ENCODE measurements around the gene TEX26. TPM values are rescaled to one million over a fixed set of nuclear protein-coding genes. Genes with fewer than 3 reads are reported as not detected.

TEX26 gene
- total and polyA plus RNA-seq, 9 of the 15 experiments (the other 6 are each of a cell fraction or from before 2014, with no cell fraction given): not detected

DNA sequence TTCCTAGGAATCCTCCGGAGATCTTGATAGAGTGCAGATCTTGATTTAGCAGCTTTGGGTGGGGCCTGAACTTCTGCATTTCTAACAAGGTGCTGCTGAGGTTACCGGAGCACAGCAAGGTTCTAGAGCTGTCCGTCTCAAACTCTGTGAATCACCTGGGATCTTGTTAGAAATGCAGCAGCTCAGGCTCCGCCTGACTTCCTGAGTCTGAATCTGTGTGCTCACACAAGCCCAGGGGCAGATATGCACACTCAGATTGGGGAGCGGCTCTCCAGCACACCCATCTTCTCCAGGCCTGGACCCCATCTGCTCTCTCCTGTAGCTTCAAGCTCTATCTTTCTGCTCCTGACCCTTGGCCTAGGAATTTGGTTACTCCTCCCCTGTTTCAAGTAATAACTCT, 3.5 kb upstream of the TEX26 start (continued):
- TF ChIP-seq, protein P1, sequence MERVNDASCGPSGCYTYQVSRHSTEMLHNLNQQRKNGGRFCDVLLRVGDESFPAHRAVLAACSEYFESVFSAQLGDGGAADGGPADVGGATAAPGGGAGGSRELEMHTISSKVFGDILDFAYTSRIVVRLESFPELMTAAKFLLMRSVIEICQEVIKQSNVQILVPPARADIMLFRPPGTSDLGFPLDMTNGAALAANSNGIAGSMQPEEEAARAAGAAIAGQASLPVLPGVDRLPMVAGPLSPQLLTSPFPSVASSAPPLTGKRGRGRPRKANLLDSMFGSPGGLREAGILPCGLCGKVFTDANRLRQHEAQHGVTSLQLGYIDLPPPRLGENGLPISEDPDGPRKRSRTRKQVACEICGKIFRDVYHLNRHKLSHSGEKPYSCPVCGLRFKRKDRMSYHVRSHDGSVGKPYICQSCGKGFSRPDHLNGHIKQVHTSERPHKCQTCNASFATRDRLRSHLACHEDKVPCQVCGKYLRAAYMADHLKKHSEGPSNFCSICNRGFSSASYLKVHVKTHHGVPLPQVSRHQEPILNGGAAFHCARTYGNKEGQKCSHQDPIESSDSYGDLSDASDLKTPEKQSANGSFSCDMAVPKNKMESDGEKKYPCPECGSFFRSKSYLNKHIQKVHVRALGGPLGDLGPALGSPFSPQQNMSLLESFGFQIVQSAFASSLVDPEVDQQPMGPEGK (CRISPR knock-in tag; IDR thresholded peaks at IDR 0.05; ENCODE audit: borderline replicate concordance): no peak
- TF ChIP-seq FOXA3 (CRISPR knock-in tag; conservative IDR thresholded peaks at IDR 0.05 in 1 of 2, IDR thresholded peaks at IDR 0.05 in 1 of 2) (no peak), ADNP (tag; IDR thresholded peaks at IDR 0.05) (no peak), KLF13 (tag; IDR thresholded peaks at IDR 0.05; ENCODE audit: borderline replicate concordance, low read depth) (no peak)

DNA sequence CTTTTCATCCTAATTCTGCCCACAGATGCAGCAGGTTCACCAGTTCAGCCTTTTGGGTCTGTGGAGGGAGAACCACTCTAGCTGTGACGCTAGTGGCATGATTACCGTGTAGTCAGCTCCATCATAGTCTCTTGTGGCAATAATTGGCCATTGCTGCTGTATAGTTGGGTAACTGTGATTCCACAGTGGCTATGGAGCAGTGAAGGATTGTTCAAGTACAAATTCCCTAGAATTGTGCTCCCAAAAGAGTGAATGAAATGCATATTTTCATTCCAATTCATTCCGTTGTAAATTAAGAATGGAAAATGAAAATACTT, 856 bp downstream of the TEX26 start:
- WGBS (ENCODE audit: insufficient coverage, low coverage, missing lambda C conversion rate): 0% methylated on average over 3 of the region's 3 CpGs
- H3K36me3 ChIP-seq (ENCODE audit: control insufficient read depth, insufficient read depth, low read length): no peaks in the 10 kb centered on the region

More for the DNA sequence above, 856 bp downstream of the TEX26 start:
- H3K27ac ChIP-seq (ENCODE audit: extremely low read depth, low read depth, low read length): no peak overlapping the region
- DNase-seq (ENCODE audit: extremely low read depth in 1 of 4, low spot score in 3 of 4) (no peak), FAIRE-seq (no peak), ATAC-seq (no peak)
- ChIA-PET POLR2A (no interaction called here), CTCF (ENCODE audit: low intra/inter-chr PET ratio) (no interaction called here)
- H3K79me2 ChIP-seq (ENCODE audit: control insufficient read depth, insufficient read depth, low read length): no peaks in the 10 kb centered on the region
- no peaks in the 10 kb centered on the region for H3K9me1 ChIP-seq (ENCODE audit: control insufficient read depth, insufficient read depth, low read length)
- in situ Hi-C loops (cut with MboI): no loop called here
- no peak for TF ChIP-seq C11orf30 (IDR thresholded peaks at IDR 0.05; ENCODE audit: low read depth)
- no peak for TF ChIP-seq XRCC5 (IDR thresholded peaks at IDR 0.05; ENCODE audit: low read depth, low read length)
- TF ChIP-seq ZNF584 (CRISPR knock-in tag; IDR thresholded peaks at IDR 0.05; ENCODE audit: low read depth): no peak
- TF ChIP-seq RBM14 (IDR thresholded peaks at IDR 0.05; ENCODE audit: borderline replicate concordance, insufficient read depth, low read depth, low read length): no peak
- TF ChIP-seq KDM2B (CRISPR knock-in tag; IDR thresholded peaks at IDR 0.05): no peak
- no peak for TF ChIP-seq ZC3H8 (IDR thresholded peaks at IDR 0.05)
- no peak for TF ChIP-seq MAFK (IDR thresholded peaks at IDR 0.05; ENCODE audit: low read length)
- no peak for TF ChIP-seq ZNF165 (CRISPR knock-in tag; IDR thresholded peaks at IDR 0.05; ENCODE audit: borderline replicate concordance)
- no peak for TF ChIP-seq POLR2A (conservative IDR thresholded peaks at IDR 0.05)
- TF ChIP-seq GATAD2A (IDR thresholded peaks at IDR 0.05): no peak
- TF ChIP-seq NRF1 (conservative IDR thresholded peaks at IDR 0.05 in 1 of 2, IDR thresholded peaks at IDR 0.05 in 1 of 2): no peak
- no peak for TF ChIP-seq KLF10 (CRISPR knock-in tag; IDR thresholded peaks at IDR 0.05)
- TF ChIP-seq ARID2 (IDR thresholded peaks at IDR 0.05): no peak
- TF ChIP-seq CBX1 (IDR thresholded peaks at IDR 0.05; ENCODE audit: low read depth): no peak
- TF ChIP-seq ZNF561 (CRISPR knock-in tag; conservative IDR thresholded peaks at IDR 0.05): no peak
- TF ChIP-seq, protein P2, sequence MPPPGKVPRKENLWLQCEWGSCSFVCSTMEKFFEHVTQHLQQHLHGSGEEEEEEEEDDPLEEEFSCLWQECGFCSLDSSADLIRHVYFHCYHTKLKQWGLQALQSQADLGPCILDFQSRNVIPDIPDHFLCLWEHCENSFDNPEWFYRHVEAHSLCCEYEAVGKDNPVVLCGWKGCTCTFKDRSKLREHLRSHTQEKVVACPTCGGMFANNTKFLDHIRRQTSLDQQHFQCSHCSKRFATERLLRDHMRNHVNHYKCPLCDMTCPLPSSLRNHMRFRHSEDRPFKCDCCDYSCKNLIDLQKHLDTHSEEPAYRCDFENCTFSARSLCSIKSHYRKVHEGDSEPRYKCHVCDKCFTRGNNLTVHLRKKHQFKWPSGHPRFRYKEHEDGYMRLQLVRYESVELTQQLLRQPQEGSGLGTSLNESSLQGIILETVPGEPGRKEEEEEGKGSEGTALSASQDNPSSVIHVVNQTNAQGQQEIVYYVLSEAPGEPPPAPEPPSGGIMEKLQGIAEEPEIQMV (tag; conservative IDR thresholded peaks at IDR 0.05; ENCODE audit: low read depth): no peak
- no peak for TF ChIP-seq ZC3H4 (CRISPR knock-in tag; IDR thresholded peaks at IDR 0.05; ENCODE audit: borderline replicate concordance)
- no peaks in the 10 kb centered on the region for H4K20me1 ChIP-seq (replicated peaks; ENCODE audit: control insufficient read depth, insufficient read depth, low read length)
- no peak overlapping the region for H2AFZ ChIP-seq (ENCODE audit: low read depth, low read length)
- no peaks in the 10 kb centered on the region for H3K9me3 ChIP-seq (replicated peaks; ENCODE audit: control insufficient read depth, insufficient read depth, low read depth, low read length)
- BruUV-seq (replicated peaks): no TSS peak
- H3K4me3 ChIP-seq: no peak overlapping the region
- H3K4me2 ChIP-seq (ENCODE audit: insufficient read depth, low read length): no peak overlapping the region
- peaks cover 0 to 3% of the 10 kb centered on the region in 2 experiments; a peak in 1 of 5 replicates for H3K27me3 ChIP-seq (ENCODE audit: control insufficient read depth in 2 of 2, insufficient read depth in 2 of 2, low read length in 2 of 2)
- H3K9ac ChIP-seq (ENCODE audit: insufficient read depth in 1 of 2, low read depth in 2 of 2, low read length in 2 of 2): no peak overlapping the region
- H3K4me1 ChIP-seq (replicated peaks in 1 of 2; ENCODE audit: control insufficient read depth in 2 of 2, insufficient read depth in 2 of 2, low read length in 2 of 2): no peaks in the 10 kb centered on the region
- intact Hi-C loops (cut with micrococcal nuclease): no loop called here

Data from K562 (cell line).